Measurements from ENCODE around the gene ZFR.

DNA sequence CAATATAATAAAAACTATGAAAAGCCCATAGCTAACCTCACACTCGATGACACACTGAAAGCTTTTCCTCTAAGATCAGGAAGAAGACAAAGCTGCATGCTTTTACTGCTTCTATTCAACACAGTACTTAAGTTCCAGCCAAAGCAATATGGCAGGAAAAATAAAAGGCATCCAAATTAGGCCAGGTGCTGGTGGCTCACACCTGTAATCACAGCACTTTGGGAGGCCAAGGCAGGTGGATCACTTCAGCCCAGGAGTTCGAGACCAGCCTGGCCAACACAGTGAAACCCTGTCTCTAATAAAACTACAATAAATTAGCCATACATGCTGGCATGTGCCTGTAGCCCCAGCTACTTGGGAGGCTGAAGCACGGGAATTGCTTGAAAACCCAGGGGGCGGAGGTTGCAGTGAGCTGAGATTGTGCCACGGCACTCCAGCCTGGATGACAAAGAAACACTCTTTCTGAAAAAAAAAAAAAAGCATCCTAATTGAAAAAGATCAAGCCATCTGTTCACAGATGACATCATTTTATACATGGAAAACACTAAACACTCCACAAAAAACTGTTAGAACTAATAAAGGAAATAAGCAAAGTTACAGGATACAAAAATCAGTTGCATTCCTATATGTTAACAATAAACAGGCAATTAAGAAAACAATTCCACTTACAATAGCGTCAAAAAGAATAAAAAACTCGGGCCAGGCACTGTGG, 17.9 kb downstream of the ZFR start:
- TF ChIP-seq, protein P1, sequence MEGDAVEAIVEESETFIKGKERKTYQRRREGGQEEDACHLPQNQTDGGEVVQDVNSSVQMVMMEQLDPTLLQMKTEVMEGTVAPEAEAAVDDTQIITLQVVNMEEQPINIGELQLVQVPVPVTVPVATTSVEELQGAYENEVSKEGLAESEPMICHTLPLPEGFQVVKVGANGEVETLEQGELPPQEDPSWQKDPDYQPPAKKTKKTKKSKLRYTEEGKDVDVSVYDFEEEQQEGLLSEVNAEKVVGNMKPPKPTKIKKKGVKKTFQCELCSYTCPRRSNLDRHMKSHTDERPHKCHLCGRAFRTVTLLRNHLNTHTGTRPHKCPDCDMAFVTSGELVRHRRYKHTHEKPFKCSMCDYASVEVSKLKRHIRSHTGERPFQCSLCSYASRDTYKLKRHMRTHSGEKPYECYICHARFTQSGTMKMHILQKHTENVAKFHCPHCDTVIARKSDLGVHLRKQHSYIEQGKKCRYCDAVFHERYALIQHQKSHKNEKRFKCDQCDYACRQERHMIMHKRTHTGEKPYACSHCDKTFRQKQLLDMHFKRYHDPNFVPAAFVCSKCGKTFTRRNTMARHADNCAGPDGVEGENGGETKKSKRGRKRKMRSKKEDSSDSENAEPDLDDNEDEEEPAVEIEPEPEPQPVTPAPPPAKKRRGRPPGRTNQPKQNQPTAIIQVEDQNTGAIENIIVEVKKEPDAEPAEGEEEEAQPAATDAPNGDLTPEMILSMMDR (IDR thresholded peaks at IDR 0.05), result no peak
- no peak for TF ChIP-seq POLR2A (IDR thresholded peaks at IDR 0.05)

Data from esophagus squamous epithelium (tissue), 4 donors.